NCI-H460 (cell line): ENCODE measurements around the gene SPOCD1. TPM values are rescaled to one million over a fixed set of nuclear protein-coding genes. Genes with fewer than 3 reads are reported as not detected.

ENCODE experiments used
- DNase-seq: peaks from one replicate; pipeline ENCODE4 v3.0.0-alpha.2; 2016; ENCODE audit warnings: low read depth; ENCODE audit errors: extremely low read depth
- total RNA-seq: library from RNA; depleted of rRNA; stranded (reverse); fragments of >200 nt; shearing (Covaris generic); gene quantifications from 2 replicates; pipeline ENCODE4 v1.2.3, GENCODE V29; 2014

The SPOCD1 gene
- total RNA-seq, 1 experiment from 2014 or later, result 0.57 TPM

- no peak for DNase-seq
Measured at GRCh38 chr1:31760471-31761470, 55.1 kb downstream of the SPOCD1 start.

GRCh38 chr1:31759298-31760023 is 56.4 kb downstream of the SPOCD1 start:
- DNase-seq, result no peak

- DNase-seq, result no peak
Measured at GRCh38 chr1:31758823-31759222, 57.0 kb downstream of the SPOCD1 start.

- no peak for DNase-seq
Measured at GRCh38 chr1:31757989-31758388, 57.8 kb downstream of the SPOCD1 start.

GRCh38 chr1:31757204-31757679 is 58.6 kb downstream of the SPOCD1 start:
- DNase-seq, result no peak

GRCh38 chr1:31756578-31756977 is 59.2 kb downstream of the SPOCD1 start:
- DNase-seq, result no peak

- no peak for DNase-seq
Measured at GRCh38 chr1:31755850-31756492, 59.9 kb downstream of the SPOCD1 start.

GRCh38 chr1:31755197-31755611 is 60.6 kb downstream of the SPOCD1 start:
- DNase-seq, result no peak

GRCh38 chr1:31754397-31754796 is 61.4 kb downstream of the SPOCD1 start:
- no peak for DNase-seq

- no peak for DNase-seq
Measured at GRCh38 chr1:31753707-31754349, 62.0 kb downstream of the SPOCD1 start.

GRCh38 chr1:31752952-31753475 is 62.8 kb downstream of the SPOCD1 start:
- no peak for DNase-seq

- no peak for DNase-seq
Measured at GRCh38 chr1:31752258-31752657, 63.6 kb downstream of the SPOCD1 start.

- no peak for DNase-seq
Measured at GRCh38 chr1:31751822-31752241, 64.0 kb downstream of the SPOCD1 start.

GRCh38 chr1:31750858-31751510 is 64.8 kb downstream of the SPOCD1 start:
- no peak for DNase-seq

- no peak for DNase-seq
Measured at GRCh38 chr1:31749785-31750735, 65.8 kb downstream of the SPOCD1 start.

- no peak for DNase-seq
Measured at GRCh38 chr1:31748365-31748764, 67.5 kb downstream of the SPOCD1 start.

GRCh38 chr1:31747304-31747703 is 68.5 kb downstream of the SPOCD1 start:
- no peak for DNase-seq

GRCh38 chr1:31746687-31747086 is 69.1 kb downstream of the SPOCD1 start:
- DNase-seq, result no peak
